HG02973 (cell line): Measurements from ENCODE around the gene SOCS1.
"Not testable (repeated sequence)": the region's sequence is repeated elsewhere in the genome, so short reads cannot be mapped to it uniquely, and the experiment has no call there.

Experiments used
- ATAC-seq: cut with Tn5 transposase; IDR thresholded peaks from one replicate; pipeline ENCODE4 v1.9.1; 2021; ENCODE audit warnings: moderate library complexity; ENCODE audit not compliant: unreplicated experiment

Gene SOCS1

DNA sequence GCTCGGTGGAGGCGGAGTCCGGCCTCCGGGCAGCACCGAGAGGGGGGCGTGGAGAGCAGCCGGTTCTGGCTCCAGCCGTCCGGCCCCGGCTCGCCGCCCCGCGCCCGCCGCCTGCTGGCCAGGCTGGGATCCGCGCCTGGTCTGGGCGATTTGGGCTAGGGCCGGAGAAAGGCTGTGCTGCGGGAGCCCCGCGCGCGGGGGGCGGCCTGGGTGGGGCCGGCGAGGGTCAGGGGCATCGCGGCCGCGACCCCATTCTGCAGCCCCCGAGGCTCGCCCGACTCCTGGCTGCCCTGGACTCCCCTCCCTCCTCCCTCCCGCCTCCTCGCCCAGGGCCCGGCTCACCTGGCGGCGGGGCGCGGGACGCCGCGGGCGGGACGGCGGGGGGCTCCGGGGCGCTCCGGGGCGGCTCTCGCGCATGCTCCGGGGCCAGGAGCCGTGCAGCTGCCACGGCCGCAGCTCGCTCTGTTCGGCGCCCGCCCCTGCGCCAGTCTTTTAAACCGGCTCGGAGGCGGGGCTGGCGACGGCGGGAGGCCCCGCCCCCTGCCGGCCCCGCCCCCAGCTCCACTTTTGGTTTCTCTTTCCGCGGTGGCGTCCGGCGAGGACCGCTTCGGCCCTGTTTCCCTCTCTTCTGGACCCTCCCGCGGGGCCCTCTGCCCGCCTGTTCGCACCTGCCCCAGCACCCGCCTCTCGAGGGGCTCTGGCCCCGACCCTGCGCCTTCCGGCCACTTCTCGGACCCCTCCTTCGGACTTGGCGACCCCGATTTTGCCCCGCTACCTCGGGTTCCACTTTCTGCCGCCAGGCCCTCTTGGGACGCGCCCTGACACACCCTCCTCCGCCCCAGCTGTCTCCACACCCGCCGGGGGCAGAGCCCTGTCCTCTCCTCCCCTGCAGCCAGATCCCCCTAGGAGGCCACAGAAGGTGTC lies at the start of gene SOCS1:
Gene SOCS1, minus strand, starts transcription at position 468 of the 924 bp plus-strand sequence. CDS start 726 bp downstream, outside the sequence.
- peak; percentile 42 for ATAC-seq

- no peak for ATAC-seq
Measured at GRCh38 chr16:11303405-11304138, 47.6 kb upstream of the SOCS1 start.

GRCh38 chr16:11302977-11303376 lies 47.0 kb upstream of the SOCS1 start:
- no peak for ATAC-seq

DNA sequence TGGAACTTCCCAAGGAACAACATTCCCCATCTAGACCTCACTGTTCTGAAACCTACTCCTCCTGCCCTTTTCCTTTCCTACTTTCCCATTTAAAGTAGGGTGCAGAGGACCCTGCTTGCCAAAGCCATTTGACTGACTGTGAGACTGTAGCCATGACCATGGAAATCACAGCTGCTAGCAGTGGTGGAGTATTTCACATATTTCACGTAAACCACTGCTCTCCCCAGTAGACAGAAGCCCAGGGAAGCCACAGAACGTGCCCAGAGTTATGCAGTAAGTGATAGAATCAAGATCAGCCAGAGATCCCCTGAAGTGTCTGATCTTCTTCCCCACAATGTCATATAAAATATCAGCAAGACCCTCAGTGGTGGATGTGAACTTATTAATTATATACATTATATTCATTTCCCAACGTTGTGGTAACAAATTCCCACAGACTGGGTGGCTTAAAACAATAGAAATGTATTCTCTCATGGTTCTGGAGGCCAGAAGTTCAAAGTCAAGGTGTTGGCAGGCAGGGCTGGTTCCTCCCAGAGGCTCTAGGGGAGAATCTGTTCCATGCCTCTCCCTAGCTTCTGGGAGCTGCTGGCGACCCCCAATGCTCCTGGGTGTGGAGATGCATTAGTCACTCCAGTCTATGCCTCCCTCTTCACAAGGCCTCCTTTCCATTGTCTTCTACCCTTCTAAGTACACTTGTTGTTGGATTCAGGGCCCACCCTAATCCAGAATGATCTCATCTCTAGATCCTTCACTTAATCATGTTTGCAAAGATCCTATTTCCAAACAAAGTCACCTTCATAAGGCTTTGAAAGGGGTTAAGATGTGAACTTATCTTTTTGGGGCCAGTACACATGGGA lies 45.9 kb upstream of the SOCS1 start:
- no peak for ATAC-seq

DNA sequence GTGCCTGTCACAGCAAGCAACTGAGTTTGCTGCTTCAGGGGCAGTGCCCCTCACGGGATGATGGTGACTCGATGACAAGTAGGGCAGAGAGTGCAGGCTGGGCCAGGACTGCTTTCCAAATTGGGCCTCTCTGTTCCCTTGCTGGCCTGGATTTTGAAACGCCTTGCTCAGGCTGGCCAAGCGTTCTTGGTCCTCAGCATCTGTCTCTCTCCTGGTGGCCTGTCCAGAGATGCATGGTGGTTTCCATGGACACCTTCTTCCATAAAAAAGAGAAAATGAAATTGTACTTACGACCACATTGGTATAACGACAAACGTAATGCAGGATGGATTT lies 44.5 kb upstream of the SOCS1 start:
- no peak for ATAC-seq

GRCh38 chr16:11299865-11300559 lies 44.0 kb upstream of the SOCS1 start:
- ATAC-seq, result no peak

DNA sequence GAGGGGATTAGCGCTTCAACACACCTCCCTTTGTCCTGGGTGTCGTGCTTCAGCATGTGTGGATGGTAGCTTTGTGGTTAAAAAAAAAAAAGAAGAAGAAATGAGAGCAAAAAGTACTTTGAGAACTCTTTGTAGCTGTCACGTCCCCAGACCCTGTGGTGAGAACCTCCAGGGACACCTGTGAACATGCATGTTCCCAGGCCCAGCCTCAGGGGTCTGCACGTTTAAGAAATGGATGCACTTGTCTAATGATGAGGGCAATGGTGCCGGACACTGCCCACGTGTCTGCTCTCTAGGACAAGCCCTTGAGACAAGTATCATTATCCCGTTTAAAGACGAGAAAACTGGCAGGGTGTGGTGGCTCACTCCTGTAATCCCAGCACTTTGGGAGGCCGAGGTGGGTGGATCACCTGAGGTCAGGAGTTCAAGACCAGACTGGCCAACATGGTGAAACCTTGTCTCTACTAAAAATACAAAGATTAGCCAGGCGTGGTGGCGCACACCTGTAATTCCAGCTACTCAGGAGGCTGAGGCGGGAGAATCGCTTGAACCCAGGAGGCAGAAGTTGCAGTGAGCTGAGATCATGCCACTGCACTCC lies 43.0 kb upstream of the SOCS1 start:
- not testable (repeated sequence) for ATAC-seq

GRCh38 chr16:11298143-11298900 lies 42.3 kb upstream of the SOCS1 start:
- no peak for ATAC-seq

GRCh38 chr16:11297492-11298142 lies 41.6 kb upstream of the SOCS1 start:
- ATAC-seq, result peak; percentile 73

DNA sequence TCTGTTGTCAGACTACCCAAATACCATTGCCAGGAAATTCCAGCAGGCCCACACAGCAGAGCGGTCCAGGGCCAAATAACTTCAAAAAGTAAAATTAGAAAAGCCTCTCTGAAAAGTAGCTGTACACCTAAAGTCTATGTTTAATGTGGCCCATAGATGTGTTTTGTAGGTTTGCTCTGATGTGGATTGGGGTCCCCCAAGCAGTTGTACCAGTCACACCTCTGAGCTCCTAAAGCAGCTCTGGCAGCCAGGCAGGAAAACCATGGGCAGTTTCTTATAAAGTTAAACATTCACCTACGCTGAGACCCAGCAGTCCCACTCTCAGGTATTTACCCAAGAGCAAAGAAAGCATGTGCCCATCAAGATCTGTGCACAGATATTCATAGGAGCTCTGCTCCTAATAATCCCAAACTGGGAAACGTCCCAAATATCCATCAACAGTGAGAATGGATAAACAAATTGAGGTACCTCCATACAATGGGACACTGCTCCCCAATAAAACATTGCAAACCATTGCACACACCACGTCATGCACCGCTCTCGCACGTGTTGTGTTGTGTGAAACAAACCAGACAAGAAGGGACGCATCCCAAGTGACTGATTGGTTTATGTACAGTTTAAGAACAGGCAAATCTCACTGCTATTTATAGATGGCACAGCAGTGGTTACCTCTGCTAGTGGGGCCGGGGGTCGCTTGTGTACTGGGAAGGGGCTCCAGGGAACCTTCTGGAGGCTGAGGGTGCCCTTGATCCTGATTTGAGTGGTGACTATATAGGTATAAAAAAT lies 40.9 kb upstream of the SOCS1 start:
- ATAC-seq, result no peak

DNA sequence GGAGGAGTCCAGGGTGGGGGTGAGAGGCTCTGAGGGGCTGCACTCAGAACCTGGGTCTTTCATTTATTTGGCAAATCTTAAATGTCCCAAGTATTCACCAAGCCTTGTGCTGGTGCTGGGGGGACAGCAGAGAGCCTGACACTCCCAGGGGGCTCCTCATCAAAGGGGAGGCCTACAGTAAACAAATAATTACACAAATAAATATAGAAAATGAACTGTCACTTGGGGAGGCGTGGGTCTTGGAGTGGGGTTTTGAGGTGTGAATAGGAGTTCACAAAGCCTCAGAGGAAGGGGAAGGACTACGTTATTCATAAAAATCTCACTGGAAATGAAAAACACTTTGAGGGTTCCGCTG lies 40.3 kb upstream of the SOCS1 start:
- no peak for ATAC-seq

DNA sequence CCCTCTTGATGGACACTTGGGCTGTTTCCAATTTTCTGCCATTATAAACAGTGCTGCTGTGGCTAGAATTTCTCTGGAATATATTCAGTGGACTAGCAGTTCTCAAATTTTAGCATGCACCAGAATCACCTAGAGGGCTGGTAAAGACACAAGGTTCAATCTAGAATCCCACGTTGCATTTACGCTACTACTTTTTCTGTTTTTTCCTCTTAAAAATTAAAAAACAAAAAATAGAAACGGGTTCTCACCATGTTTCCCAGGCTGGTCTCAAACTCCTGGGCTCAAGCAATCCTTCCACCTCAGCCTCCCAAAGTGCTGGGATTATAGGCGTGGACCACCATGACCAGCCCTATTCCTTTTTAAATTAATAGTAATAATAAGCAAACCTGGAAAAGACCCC lies 39.7 kb upstream of the SOCS1 start:
- no peak for ATAC-seq

DNA sequence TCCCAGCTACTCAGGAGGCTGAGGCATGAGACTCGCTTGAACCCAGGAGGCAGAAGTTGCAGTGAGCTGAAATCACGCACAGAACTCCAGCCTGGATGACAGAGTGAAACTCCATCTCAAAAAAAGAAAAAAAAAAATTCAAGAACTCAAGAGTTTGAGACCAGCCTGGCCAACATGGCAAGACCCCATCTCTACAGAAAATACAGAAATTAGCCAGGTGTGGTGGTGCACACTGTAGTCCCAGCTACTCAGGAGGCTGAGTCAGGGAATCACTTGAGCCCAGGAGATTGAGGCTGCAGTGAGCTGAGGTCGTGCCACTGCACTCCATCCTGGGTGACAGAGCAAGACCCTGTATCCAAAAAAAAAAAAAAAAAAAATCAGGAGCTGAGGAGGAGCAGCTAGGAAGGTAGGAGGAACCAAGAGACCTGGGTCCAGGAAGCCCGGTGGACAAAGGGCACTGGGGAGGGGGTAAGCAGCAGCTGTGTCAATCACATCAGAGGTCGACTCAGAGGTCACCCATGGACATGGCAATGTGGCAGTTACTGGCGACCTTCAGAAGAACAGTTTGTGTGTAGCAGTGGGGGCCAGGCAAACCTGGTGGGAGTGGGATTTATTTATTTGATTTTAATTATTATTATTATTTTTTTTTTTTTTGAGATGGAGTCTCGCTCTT lies 36.2 kb upstream of the SOCS1 start:
- ATAC-seq, result no peak

DNA sequence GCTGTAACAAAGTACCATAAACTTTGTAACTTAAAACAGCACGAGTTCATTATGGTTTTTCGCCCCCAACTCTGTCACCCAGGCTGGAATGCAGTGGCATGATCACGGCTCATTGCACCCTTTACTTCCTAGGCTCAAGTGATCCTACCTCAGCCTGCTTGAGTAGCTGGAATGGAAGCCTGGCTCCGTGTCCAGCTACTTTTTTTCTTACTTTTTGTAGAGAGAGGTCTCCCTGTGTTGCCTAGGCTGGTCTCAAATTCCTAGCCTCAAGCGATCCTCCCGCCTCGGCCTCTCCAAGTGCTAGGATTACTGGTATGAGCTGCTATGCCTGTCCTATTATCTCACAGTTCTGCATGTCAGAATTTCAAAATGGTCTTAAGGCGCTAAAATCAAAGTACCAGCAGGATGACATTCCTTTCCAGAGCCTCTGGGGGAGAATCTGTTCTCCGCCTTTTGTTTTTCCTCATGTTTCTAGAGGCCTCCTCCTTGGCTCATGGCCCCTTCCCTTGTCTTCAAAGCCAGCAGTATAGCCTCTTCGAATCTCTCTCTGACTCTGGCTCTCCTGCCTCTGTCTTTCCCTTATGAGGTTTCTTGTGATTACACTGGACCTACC lies 35.2 kb upstream of the SOCS1 start:
- ATAC-seq, result no peak

DNA sequence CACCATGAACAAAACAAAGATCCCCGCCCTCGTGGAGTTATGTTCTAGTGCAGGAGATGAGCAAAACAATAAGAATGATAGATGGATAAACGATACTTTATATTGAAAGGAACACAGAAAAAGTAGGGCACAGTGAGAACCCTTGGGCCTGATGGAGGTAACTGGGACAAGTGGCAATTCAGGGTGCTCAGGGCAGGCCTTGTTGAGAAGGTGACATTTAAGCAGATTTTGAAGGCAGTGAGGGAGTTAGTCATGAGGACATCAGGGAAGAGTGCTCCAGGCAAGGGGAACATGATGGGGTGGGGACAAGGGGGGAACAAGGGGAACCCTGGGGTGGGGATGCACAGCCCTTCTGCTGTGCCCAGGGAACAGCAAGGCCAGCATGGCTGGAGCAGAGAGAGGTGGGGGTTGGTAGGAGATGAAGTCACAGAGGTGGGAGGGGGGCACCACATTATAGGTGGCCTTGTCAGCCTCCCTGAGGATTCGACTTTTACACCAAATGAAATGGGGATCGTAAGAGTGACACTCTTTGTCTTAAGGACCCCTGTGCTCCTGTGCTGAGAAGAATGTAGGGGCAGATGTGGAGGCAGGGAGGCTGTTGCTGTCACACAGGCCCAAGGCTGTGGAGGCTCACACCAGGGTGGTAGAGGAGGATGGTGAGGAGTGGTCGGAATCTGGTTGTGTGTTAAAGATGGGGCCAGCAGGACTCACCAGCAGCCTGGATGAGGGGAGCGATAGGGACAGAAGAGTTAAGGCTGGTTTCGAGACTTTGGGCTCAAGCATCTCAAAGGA lies 34.3 kb upstream of the SOCS1 start:
- ATAC-seq, result no peak

GRCh38 chr16:11289696-11290095 lies 33.7 kb upstream of the SOCS1 start:
- ATAC-seq, result not testable (repeated sequence)

- ATAC-seq, result no peak
Measured at GRCh38 chr16:11289202-11289601, 33.2 kb upstream of the SOCS1 start.
